Glomerular visceral epithelial cell (primary cell): ENCODE results near the gene RAB30.
A peak's percentile ranks its signal among the peaks of the same experiment; 100 is the strongest.
"Not testable (repeated sequence)": the region's sequence is repeated elsewhere in the genome, so short reads cannot be mapped to it uniquely, and the experiment has no call there.

Experiments used
- DNase-seq: peaks from one replicate; pipeline ENCODE4 v3.0.0-alpha.2; 2016; ENCODE audit errors: extremely low spot score

Gene RAB30

DNA sequence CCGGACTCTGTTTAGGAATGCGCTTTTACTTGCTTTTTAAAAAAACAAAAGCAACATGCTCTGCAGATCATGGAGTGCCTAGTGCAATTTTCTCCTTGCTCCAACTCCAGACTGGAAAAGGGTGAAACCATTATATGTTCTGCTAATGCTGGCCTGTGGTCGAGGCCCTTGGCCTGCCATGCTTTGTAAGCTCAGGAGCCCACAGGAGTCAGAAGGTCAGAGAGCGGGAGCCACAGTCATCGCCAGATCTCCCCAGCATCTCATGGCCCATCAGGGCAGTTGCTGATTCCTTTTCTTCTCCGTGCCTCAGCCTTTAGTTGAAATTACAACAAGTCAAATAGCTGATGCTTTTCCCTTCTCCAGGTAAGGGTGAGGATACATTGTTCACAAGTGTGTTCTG, 89.8 kb downstream of the RAB30 start:
- no peak for DNase-seq

GRCh38 chr11:82980947-82981346, 90.8 kb downstream of the RAB30 start:
- no peak for DNase-seq

GRCh38 chr11:82980292-82980691, 91.4 kb downstream of the RAB30 start:
- DNase-seq = peak; percentile 56

- no peak for DNase-seq
Observed at GRCh38 chr11:82979824-82980223, 91.9 kb downstream of the RAB30 start.

GRCh38 chr11:82978422-82979099, 93.1 kb downstream of the RAB30 start:
- peak; percentile 31 for DNase-seq

GRCh38 chr11:82976786-82977185, 94.9 kb downstream of the RAB30 start:
- no peak for DNase-seq

- DNase-seq = no peak
Observed at GRCh38 chr11:82975882-82976281, 95.8 kb downstream of the RAB30 start.

DNA sequence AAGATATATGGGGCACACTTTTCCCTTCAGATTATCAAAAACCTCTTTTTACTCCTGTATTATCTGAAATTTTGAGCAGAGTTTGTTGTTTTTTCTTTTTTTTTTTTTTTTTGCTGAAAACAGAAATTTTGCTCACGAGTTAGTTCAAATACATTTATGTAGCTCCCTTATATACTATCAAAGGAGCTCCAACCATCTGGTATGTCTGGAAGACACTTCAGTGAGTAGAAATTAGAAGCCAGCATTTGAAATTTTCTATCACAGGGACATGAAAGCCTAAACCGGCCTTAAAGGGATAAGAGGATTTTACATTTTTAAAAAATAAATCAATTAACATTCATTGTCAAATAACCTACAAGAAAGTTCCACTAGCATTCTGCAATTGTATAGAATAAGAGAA, 96.8 kb downstream of the RAB30 start:
- no peak for DNase-seq

DNA sequence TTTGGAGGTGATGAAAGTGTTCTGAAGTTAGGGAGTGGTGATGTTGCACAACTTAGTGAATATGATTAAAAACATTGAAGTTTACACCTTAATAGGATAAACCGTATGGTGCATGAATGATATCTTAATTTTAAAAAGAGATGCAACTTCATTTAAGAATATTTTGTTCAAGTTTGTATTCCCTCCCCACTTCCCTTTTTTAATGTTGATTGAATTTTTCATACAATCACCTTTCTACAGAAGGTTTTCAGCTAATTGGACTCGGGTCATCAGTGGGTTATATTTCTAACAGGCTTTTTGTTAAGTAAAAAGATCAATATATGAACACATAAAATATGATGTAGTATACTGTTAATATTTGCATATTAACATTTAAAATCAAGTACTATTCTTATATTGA, 97.6 kb downstream of the RAB30 start:
- DNase-seq = no peak

GRCh38 chr11:82972103-82972502, 99.6 kb downstream of the RAB30 start:
- no peak for DNase-seq

- not testable (repeated sequence) for DNase-seq
Observed at GRCh38 chr11:82971519-82971946, 100.2 kb downstream of the RAB30 start.

DNA sequence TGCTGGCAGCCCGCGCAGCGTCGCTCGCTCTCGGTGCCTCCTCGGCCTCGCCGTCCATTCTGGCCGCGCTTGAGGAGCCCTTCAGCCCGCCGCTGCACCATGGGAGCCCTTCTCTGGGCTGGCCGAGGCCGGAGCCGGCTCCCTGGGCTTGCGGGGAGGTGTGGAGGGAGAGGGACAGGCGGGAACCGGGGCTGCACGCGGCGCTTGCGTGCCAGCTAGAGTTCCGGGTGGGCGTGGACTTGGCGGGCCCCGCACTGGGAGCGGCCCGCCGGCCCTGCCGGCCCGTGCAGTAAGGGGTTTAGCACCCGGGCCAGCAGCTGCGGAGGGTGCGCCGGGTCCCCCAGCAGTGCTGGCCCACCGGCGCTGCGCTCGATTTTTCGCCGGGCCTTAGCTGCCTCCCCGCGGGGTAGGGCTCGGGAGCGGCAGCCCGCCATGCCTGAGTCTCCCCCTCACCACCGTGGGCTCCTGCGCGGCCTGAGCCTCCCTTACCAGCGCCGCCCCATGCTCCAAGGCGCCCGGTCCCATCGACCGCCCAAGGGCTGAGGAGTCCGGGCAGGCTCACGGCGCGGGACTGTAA, 101.1 kb downstream of the RAB30 start:
- DNase-seq = not testable (repeated sequence)

- no peak for DNase-seq
Observed at GRCh38 chr11:82969811-82970210, 101.9 kb downstream of the RAB30 start.

DNA sequence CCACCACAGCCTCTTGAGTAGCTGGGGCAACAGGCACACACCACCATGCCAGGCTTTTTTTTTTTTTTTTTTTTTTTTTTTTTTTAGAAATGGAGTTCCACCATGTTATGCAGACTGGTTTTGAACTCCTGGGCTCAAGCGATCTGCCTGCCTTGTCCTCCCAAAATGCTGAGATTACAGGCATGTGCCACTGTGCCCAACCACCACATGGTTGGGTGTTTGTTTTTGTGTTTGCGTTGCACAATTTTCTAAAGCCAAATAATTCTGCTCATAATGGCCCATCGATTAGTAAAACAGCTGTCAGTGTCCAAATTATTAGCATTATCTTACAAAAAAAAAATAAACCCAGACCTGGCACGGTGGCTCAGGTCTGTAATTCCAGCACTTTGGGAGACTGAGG, 104.3 kb downstream of the RAB30 start:
- no peak for DNase-seq

- not testable (repeated sequence) for DNase-seq
Observed at GRCh38 chr11:82962021-82962420, 109.7 kb downstream of the RAB30 start.

DNA sequence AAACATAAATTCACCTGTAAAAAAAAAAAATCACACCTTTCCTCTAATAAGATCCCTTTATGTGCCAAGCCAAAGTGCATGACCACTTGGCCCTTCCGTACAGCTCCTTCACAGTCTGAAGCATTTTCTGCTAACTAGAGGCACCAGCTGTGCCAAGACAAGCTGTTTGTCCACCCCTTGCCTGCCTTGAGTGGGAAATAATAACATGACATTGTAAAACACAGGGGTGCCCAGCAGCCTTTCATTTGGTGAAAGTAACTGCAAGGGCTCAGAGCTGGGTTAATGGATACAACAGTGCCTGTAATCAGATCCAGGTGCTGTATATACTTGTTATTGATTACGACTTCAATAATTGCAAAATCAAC, 110.9 kb downstream of the RAB30 start:
- DNase-seq = no peak

- no peak for DNase-seq
Observed at GRCh38 chr11:82959987-82960778, 111.5 kb downstream of the RAB30 start.

- not testable (repeated sequence) for DNase-seq
Observed at GRCh38 chr11:82955736-82956453, 115.8 kb downstream of the RAB30 start.

DNA sequence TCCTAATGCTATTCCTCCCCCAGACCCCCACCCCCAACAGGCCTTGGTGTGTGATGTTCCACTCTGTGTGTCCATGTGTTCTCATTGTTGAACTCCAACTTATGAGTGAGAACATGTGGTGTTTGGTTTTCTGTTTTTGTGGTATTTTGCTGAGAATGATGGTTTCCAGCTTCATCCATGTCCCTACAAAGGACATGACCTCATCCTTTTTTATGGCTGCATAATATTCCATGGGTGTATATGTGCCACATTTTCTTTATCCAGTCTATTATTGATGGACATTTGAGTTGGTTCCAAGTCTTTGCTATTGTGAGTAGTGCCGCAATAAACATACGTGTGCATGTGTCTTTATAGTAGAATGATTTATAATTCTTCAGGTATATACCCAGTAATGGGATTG, 121.2 kb downstream of the RAB30 start:
- not testable (repeated sequence) for DNase-seq

- no peak for DNase-seq
Observed at GRCh38 chr11:82949352-82949751, 122.3 kb downstream of the RAB30 start.

GRCh38 chr11:82945682-82946081, 126.0 kb downstream of the RAB30 start:
- no peak for DNase-seq

DNA sequence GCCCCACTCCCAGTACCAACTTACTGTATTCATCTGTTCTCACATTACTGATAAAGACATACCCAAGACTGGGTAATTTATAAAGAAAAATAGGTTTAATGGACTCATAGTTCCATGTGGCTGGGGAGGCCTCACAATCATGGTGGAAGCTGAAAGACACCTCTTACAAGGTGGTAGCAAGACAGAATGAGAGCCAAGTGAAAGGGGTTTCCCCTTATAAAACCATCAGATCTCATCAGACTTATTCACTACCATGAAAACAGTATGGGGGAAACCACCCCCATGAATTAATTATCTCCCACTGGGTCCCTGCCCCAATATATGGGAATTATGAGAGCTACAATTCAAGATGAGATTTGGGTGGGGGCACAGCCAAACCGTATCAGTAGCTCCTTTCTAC, 126.7 kb downstream of the RAB30 start:
- not testable (repeated sequence) for DNase-seq
